ENCODE results near the gene RAP1GAP.

Gene RAP1GAP

GRCh38 chr1:21669258-21670058 lies at the start of gene RAP1GAP:
RAP1GAP (minus strand) TSS chr1:21669357; CDS start chr1:21620032, 49,325 bp downstream.
- peak; percentile 58 for DNase-seq

- no peak for DNase-seq
These were observed 47.0 kb upstream of the RAP1GAP start for GRCh38 chr1:21716169-21716568.

- DNase-seq, result no peak
These were observed 38.7 kb upstream of the RAP1GAP start for GRCh38 chr1:21707891-21708290.

- no peak for DNase-seq
These were observed 38.1 kb upstream of the RAP1GAP start for GRCh38 chr1:21707086-21707840.

GRCh38 chr1:21706151-21706835 lies 37.1 kb upstream of the RAP1GAP start:
- DNase-seq, result peak; percentile 4

GRCh38 chr1:21705303-21705980 lies 36.3 kb upstream of the RAP1GAP start:
- DNase-seq, result no peak

GRCh38 chr1:21704145-21704544 lies 35.0 kb upstream of the RAP1GAP start:
- no peak for DNase-seq

GRCh38 chr1:21703318-21703963 lies 34.3 kb upstream of the RAP1GAP start:
- DNase-seq, result no peak

- DNase-seq, result no peak
These were observed 33.6 kb upstream of the RAP1GAP start for GRCh38 chr1:21702780-21703179.

- no peak for DNase-seq
These were observed 32.2 kb upstream of the RAP1GAP start for GRCh38 chr1:21701401-21701800.

- no peak for DNase-seq
These were observed 30.9 kb upstream of the RAP1GAP start for GRCh38 chr1:21700094-21700493.

- DNase-seq, result no peak
These were observed 27.8 kb upstream of the RAP1GAP start for GRCh38 chr1:21696931-21697330.

- no peak for DNase-seq
These were observed 24.6 kb upstream of the RAP1GAP start for GRCh38 chr1:21693732-21694131.

- no peak for DNase-seq
These were observed 22.6 kb upstream of the RAP1GAP start for GRCh38 chr1:21691739-21692138.

- DNase-seq, result no peak
These were observed 20.7 kb upstream of the RAP1GAP start for GRCh38 chr1:21689661-21690372.

GRCh38 chr1:21687081-21687529 lies 17.9 kb upstream of the RAP1GAP start:
- DNase-seq, result no peak

GRCh38 chr1:21685946-21686678 lies 17.0 kb upstream of the RAP1GAP start:
- no peak for DNase-seq

GRCh38 chr1:21681426-21681825 lies 12.3 kb upstream of the RAP1GAP start:
- DNase-seq, result no peak

- DNase-seq, result no peak
These were observed 11.8 kb upstream of the RAP1GAP start for GRCh38 chr1:21680918-21681317.

GRCh38 chr1:21680381-21680780 lies 11.2 kb upstream of the RAP1GAP start:
- DNase-seq, result no peak

- DNase-seq, result no peak
These were observed 8.0 kb upstream of the RAP1GAP start for GRCh38 chr1:21677168-21677567.
